Hematopoietic multipotent progenitor cell treated with erythropoietin and hydrocortisone succinate and interleukin-3 and kit ligand, for 6 days (in vitro differentiated cells): ENCODE results near the gene OR1D5.
"Not testable (repeated sequence)": the region's sequence is repeated elsewhere in the genome, so short reads cannot be mapped to it uniquely, and the experiment has no call there.

Source experiments
- DNase-seq: peaks from one replicate; pipeline ENCODE4 v3.0.0-alpha.2; 2015

OR1D5 gene

GRCh38 chr17:3063507-3063906 lies at the start of gene OR1D5:
Gene OR1D5, minus strand, starts transcription at chr17:3063607. Its CDS starts 0 bp downstream, at chr17:3063607.
- DNase-seq: not testable (repeated sequence)

GRCh38 chr17:3104322-3104721 lies 40.9 kb upstream of the OR1D5 start, which contains the start of gene OR1D2:
Gene OR1D2, minus strand, starts transcription at chr17:3104422. Its CDS starts 11,426 bp downstream, at chr17:3092996.
- no peak for DNase-seq

- not testable (repeated sequence) for DNase-seq
Measured at GRCh38 chr17:3073850-3074249, 10.4 kb upstream of the OR1D5 start.

- DNase-seq: peak; percentile 60
Measured at GRCh38 chr17:3065192-3065591, 1.8 kb upstream of the OR1D5 start.

GRCh38 chr17:3062824-3063377 lies 506 bp downstream of the OR1D5 start:
- not testable (repeated sequence) for DNase-seq

- not testable (repeated sequence) for DNase-seq
Measured at GRCh38 chr17:3054868-3055267, 8.5 kb downstream of the OR1D5 start.

GRCh38 chr17:3049705-3050295 lies 13.6 kb downstream of the OR1D5 start:
- no peak for DNase-seq

- DNase-seq: peak; percentile 98
Measured at GRCh38 chr17:3048727-3049471, 14.5 kb downstream of the OR1D5 start.

GRCh38 chr17:3046753-3047152 lies 16.7 kb downstream of the OR1D5 start:
- no peak for DNase-seq

- DNase-seq: peak; percentile 65
Measured at GRCh38 chr17:3043737-3044365, 19.6 kb downstream of the OR1D5 start.

- no peak for DNase-seq
Measured at GRCh38 chr17:3040882-3041281, 22.5 kb downstream of the OR1D5 start.

GRCh38 chr17:3039736-3040135 lies 23.7 kb downstream of the OR1D5 start:
- peak; percentile 56 for DNase-seq

- no peak for DNase-seq
Measured at GRCh38 chr17:3038941-3039340, 24.5 kb downstream of the OR1D5 start.

GRCh38 chr17:3037259-3037658 lies 26.1 kb downstream of the OR1D5 start:
- no peak for DNase-seq

- no peak for DNase-seq
Measured at GRCh38 chr17:3036800-3037199, 26.6 kb downstream of the OR1D5 start.

- no peak for DNase-seq
Measured at GRCh38 chr17:3035968-3036280, 27.5 kb downstream of the OR1D5 start.

GRCh38 chr17:3035256-3035967 lies 28.0 kb downstream of the OR1D5 start:
- DNase-seq: no peak

GRCh38 chr17:3034578-3034920 lies 28.9 kb downstream of the OR1D5 start:
- DNase-seq: no peak

- DNase-seq: no peak
Measured at GRCh38 chr17:3033741-3034577, 29.4 kb downstream of the OR1D5 start.

GRCh38 chr17:3033248-3033640 lies 30.2 kb downstream of the OR1D5 start:
- no peak for DNase-seq

GRCh38 chr17:3032258-3033247 lies 30.9 kb downstream of the OR1D5 start:
- DNase-seq: no peak
